ELF-1 (cell line): ENCODE measurements around the gene CCDC167.

ENCODE experiments used
- DNase-seq: peaks from one replicate; pipeline ENCODE4 v3.0.0-alpha.2; 2016; ENCODE audit warnings: low read depth, low spot score

CCDC167 gene

GRCh38 chr6:37489697-37490336 lies 9.9 kb downstream of the CCDC167 start:
- peak; percentile 66 for DNase-seq

- DNase-seq, result no peak
These were observed 11.2 kb downstream of the CCDC167 start for GRCh38 chr6:37488476-37488875.

GRCh38 chr6:37487591-37488380 lies 11.9 kb downstream of the CCDC167 start:
- no peak for DNase-seq

GRCh38 chr6:37486121-37486839 lies 13.4 kb downstream of the CCDC167 start:
- no peak for DNase-seq

- no peak for DNase-seq
These were observed 14.4 kb downstream of the CCDC167 start for GRCh38 chr6:37485291-37485702.

- DNase-seq, result no peak
These were observed 14.9 kb downstream of the CCDC167 start for GRCh38 chr6:37484786-37485170.

- DNase-seq, result peak; percentile 65
These were observed 15.5 kb downstream of the CCDC167 start for GRCh38 chr6:37483917-37484785.

- DNase-seq, result no peak
These were observed 16.3 kb downstream of the CCDC167 start for GRCh38 chr6:37483252-37483901.

- no peak for DNase-seq
These were observed 17.0 kb downstream of the CCDC167 start for GRCh38 chr6:37482606-37483251.

- DNase-seq, result no peak
These were observed 17.7 kb downstream of the CCDC167 start for GRCh38 chr6:37481711-37482605.

GRCh38 chr6:37480951-37481534 lies 18.6 kb downstream of the CCDC167 start:
- no peak for DNase-seq

GRCh38 chr6:37480118-37480736 lies 19.5 kb downstream of the CCDC167 start:
- no peak for DNase-seq

- DNase-seq, result no peak
These were observed 20.3 kb downstream of the CCDC167 start for GRCh38 chr6:37479266-37479854.

GRCh38 chr6:37478827-37479226 lies 20.9 kb downstream of the CCDC167 start:
- DNase-seq, result no peak

- DNase-seq, result no peak
These were observed 21.8 kb downstream of the CCDC167 start for GRCh38 chr6:37477656-37478435.

- DNase-seq, result no peak
These were observed 22.5 kb downstream of the CCDC167 start for GRCh38 chr6:37477191-37477590.

GRCh38 chr6:37474316-37474715 lies 25.4 kb downstream of the CCDC167 start:
- DNase-seq, result no peak
